ENCODE data around the gene FBXO42. TPM values are rescaled to one million over a fixed set of nuclear protein-coding genes. Genes with fewer than 3 reads are reported as not detected.
"Not testable (repeated sequence)": the region's sequence is repeated elsewhere in the genome, so short reads cannot be mapped to it uniquely, and the experiment has no call there.

FBXO42 gene
- total RNA-seq, 4 donors from 2014 or later: 22.0 to 52.6 (median 35.3) TPM

GRCh38 chr1:16367968-16368890 is 15.9 kb upstream of the FBXO42 start:
- no peak for DNase-seq (ENCODE audit: extremely low spot score)
- H3K27me3 ChIP-seq: no peaks in the 10 kb centered on the region
- H3K4me1 ChIP-seq: peaks cover 55 to 84% (median 82%) of the 10 kb centered on the region in 4 donors
- H3K36me3 ChIP-seq: no peaks in the 10 kb centered on the region
- H3K9me3 ChIP-seq: no peaks in the 10 kb centered on the region
- TF ChIP-seq CTCF (IDR thresholded peaks at IDR 0.05) (no peak), EP300 (IDR thresholded peaks at IDR 0.05) (no peak), POLR2A (IDR thresholded peaks at IDR 0.05; ENCODE audit: low read depth) (no peak), POLR2AphosphoS5 (IDR thresholded peaks at IDR 0.05) (no peak)
- peak overlapping the region; percentile 97 to 98 (median 98) for H3K27ac ChIP-seq (replicated peaks in 1 of 4)
- peak overlapping the region; percentile 74 to 97 (median 84) for H3K4me3 ChIP-seq
- intact Hi-C loops (cut with DNase I): loop anchor here (10.0 kb wide), 1 partner anchor 293 kb away; the partner anchor contains the start of gene FAM131C
- WGBS: 2% methylated on average over 24 of the region's 24 CpGs

GRCh38 chr1:16367258-16367967 is 15.1 kb upstream of the FBXO42 start:
- peak; percentile 96 for DNase-seq (ENCODE audit: extremely low spot score)
- H3K27me3 ChIP-seq: no peaks in the 10 kb centered on the region
- WGBS: under 1% methylated on average over 39 of the region's 47 CpGs
- no peaks in the 10 kb centered on the region for H3K9me3 ChIP-seq
- H3K27ac ChIP-seq (replicated peaks in 1 of 4): peak overlapping the region; percentile 97 to 98 (median 98)
- H3K36me3 ChIP-seq: no peaks in the 10 kb centered on the region
- peak; percentile 59 to 97 for TF ChIP-seq POLR2AphosphoS5 (IDR thresholded peaks at IDR 0.05)
- peak in 2 of 3 experiments; percentile 20 to 32 for TF ChIP-seq CTCF (IDR thresholded peaks at IDR 0.05)
- TF ChIP-seq POLR2A (IDR thresholded peaks at IDR 0.05; ENCODE audit: low read depth): peak; percentile 81
- no peak for TF ChIP-seq EP300 (IDR thresholded peaks at IDR 0.05)
- intact Hi-C loops (cut with DNase I): loop anchor here (10.0 kb wide), 1 partner anchor 293 kb away; the partner anchor contains the start of gene FAM131C
- peaks cover 47 to 76% (median 75%) of the 10 kb centered on the region in 4 donors for H3K4me1 ChIP-seq
- H3K4me3 ChIP-seq: peak overlapping the region; percentile 74 to 97 (median 84)

GRCh38 chr1:16366722-16367257 is 14.5 kb upstream of the FBXO42 start, which contains the start of gene SZRD1:
TSS of gene SZRD1 (plus strand) at chr1:16367242. CDS start at chr1:16367258, 16 bp downstream.
- H3K27ac ChIP-seq (replicated peaks in 1 of 4): peak within 1 kb of the TSS; percentile 97 to 98 (median 98)
- H3K4me3 ChIP-seq: peak within 1 kb of the TSS; percentile 74 to 97 (median 84)
- no peaks in the 10 kb centered on the region for H3K27me3 ChIP-seq
- TF ChIP-seq POLR2A (IDR thresholded peaks at IDR 0.05; ENCODE audit: low read depth) (no peak), EP300 (IDR thresholded peaks at IDR 0.05) (no peak), POLR2AphosphoS5 (IDR thresholded peaks at IDR 0.05) (peak in 1 of 2 donors; percentile 95), CTCF (IDR thresholded peaks at IDR 0.05) (peak in 1 of 3 experiments; percentile 5)
- no peaks in the 10 kb centered on the region for H3K9me3 ChIP-seq
- intact Hi-C loops (cut with DNase I): loop anchor here (10.0 kb wide), 1 partner anchor 292 kb away; the partner anchor contains the start of gene FAM131C
- H3K4me1 ChIP-seq: peaks cover 40 to 69% (median 69%) of the 10 kb centered on the region in 4 donors
- DNase-seq (ENCODE audit: extremely low spot score): peak; percentile 99
- no peaks in the 10 kb centered on the region for H3K36me3 ChIP-seq
- WGBS: 3% methylated on average over 24 of the region's 24 CpGs

GRCh38 chr1:16365146-16365498 is 12.8 kb upstream of the FBXO42 start:
- Histone ChIP-seq H3K27ac (replicated peaks in 1 of 4) (peak overlapping the region in 3 of 4 donors; percentile 58 to 75 (median 72)), H3K4me1 (peaks cover 27 to 53% (median 52%) of the 10 kb centered on the region in 4 donors)
- H3K27me3 ChIP-seq; DNase-seq (ENCODE audit: extremely low spot score); H3K4me3 ChIP-seq; H3K9me3 ChIP-seq; H3K36me3 ChIP-seq: not testable (repeated sequence)
- 67% methylated on average over 3 of the region's 3 CpGs for WGBS
- intact Hi-C loops (cut with DNase I): loop anchor here (10.0 kb wide), 1 partner anchor 290 kb away; the partner anchor contains the start of gene FAM131C
- peak in 1 of 2 donors; percentile 39 for TF ChIP-seq POLR2AphosphoS5 (IDR thresholded peaks at IDR 0.05)

Data from esophagus muscularis mucosa (tissue), 4 donors.